OCI-LY3 (cell line): ENCODE measurements around the gene SNAP25.

ENCODE experiments used
- CTCF ChIP-seq: fragments of 200-600, 300-600 bp; sonication (generic); IDR thresholded peaks from 2 replicates; pipeline ENCODE4 v1.5.1; 2014; ENCODE audit warnings: antibody characterized with exemption, low read length, low read depth
- EZH2phosphoT487 ChIP-seq: fragments of 200-600 bp; shearing (Covaris generic); IDR thresholded peaks from 2 replicates; pipeline ENCODE4 v1.6.1; 2018; ENCODE audit warnings: antibody characterized with exemption, mixed run types, low read depth

GRCh38 chr20:10255846-10256245, 37.2 kb downstream of the SNAP25 start:
- TF ChIP-seq CTCF (no peak), EZH2phosphoT487 (no peak)
